A549 (cell line): Measurements from ENCODE around the gene SLCO6A1. TPM values are rescaled to one million over a fixed set of nuclear protein-coding genes. Genes with fewer than 3 reads are reported as not detected.

Source experiments
- ATAC-seq, 2 experiments: fragments of 200-7000 bp in 1 of 2; fragments of >200 bp in 1 of 2; cut with Nextera tagmentation in 1 of 2; cut with Tn5 transposase in 1 of 2; 3 replicates each; pipeline versions ENCODE4 v1.8.0 to v1.9.1; 2018 to 2020; ENCODE audit warnings: mild to moderate bottlenecking in 1 of 2, moderate library complexity in 1 of 2
- CTCF ChIA-PET: fragments of 300-600 bp; sonication (Branson Sonifier 250); formaldehyde crosslinking; extraction: SDS; loops from one replicate; lab custom pipeline; 2021; ENCODE audit warnings: antibody characterized with exemption, inconsistent platforms; lab: Yijun Ruan, JAX
- POLR2A ChIA-PET: fragments of 350-600 bp; formaldehyde crosslinking; extraction: SDS; loops from one replicate; lab custom pipeline; 2021; ENCODE audit warnings: antibody characterized with exemption, inconsistent platforms; lab: Yijun Ruan, JAX
- DNase-seq, 2 experiments: peaks; one replicate each; pipeline versions ENCODE4 v3.0.0 to v3.0.0-alpha.2; 2011 to 2016; ENCODE audit warnings: low read depth in 1 of 2, low spot score in 1 of 2
- FAIRE-seq: peaks from 2 replicates; lab custom pipeline; 2011; peaks lifted over from hg19 to GRCh38; lab: Jason Lieb, UNC
- H3K27ac ChIP-seq, 2 experiments: fragments of >200 bp; sonication (Bioruptor Twin); formaldehyde crosslinking; 3 replicates each; pipeline ENCODE4 v1.5.1; 2016 to 2017
- H3K4me1 ChIP-seq: fragments of >200 bp; sonication (Bioruptor Twin); formaldehyde crosslinking; 3 replicates; pipeline ENCODE4 v1.6.1; 2016
- H3K4me2 ChIP-seq: fragments of >200 bp; sonication (Bioruptor Twin); formaldehyde crosslinking; 3 replicates; pipeline ENCODE4 v1.6.1; 2016
- H3K4me3 ChIP-seq: fragments of >200 bp; sonication (Bioruptor Twin); formaldehyde crosslinking; 3 replicates; pipeline ENCODE4 v1.5.1; 2016
- H3K9me3 ChIP-seq: fragments of >200 bp; sonication (Bioruptor Twin); formaldehyde crosslinking; 3 replicates; pipeline ENCODE4 v1.6.1; 2016
- CBX8 ChIP-seq: fragments of 200-600 bp; sonication (generic); IDR thresholded peaks from 2 replicates; pipeline ENCODE4 v1.6.1; 2016
- CHD4 ChIP-seq: fragments of 200-600 bp; sonication (generic); IDR thresholded peaks from 2 replicates; pipeline ENCODE4 v1.6.1; 2016; ENCODE audit warnings: antibody characterized with exemption, mild to moderate bottlenecking, borderline replicate concordance
- EHF ChIP-seq: fragments of 250-450 bp; sonication (Bioruptor Pico); IDR thresholded peaks from 2 replicates; pipeline ENCODE4 v1.5.0; 2020; ENCODE audit warnings: mild to moderate bottlenecking
- FOSB ChIP-seq: fragments of 250-450 bp; sonication (Bioruptor Pico); IDR thresholded peaks from 2 replicates; pipeline ENCODE4 v1.5.0; 2020; ENCODE audit warnings: mild to moderate bottlenecking, moderate library complexity
- FOXS1 ChIP-seq: fragments of 250-450 bp; sonication (Bioruptor Pico); IDR thresholded peaks from 2 replicates; pipeline ENCODE4 v1.5.0; 2020; ENCODE audit warnings: mild to moderate bottlenecking, moderate library complexity
- HDAC2 ChIP-seq: fragments of 200-600 bp; sonication (generic); IDR thresholded peaks from 2 replicates; pipeline ENCODE4 v1.6.1; 2016
- HOXB5 ChIP-seq: fragments of 250-450 bp; sonication (Bioruptor Pico); IDR thresholded peaks from 2 replicates; pipeline ENCODE4 v1.5.0; 2020; ENCODE audit warnings: mild to moderate bottlenecking, moderate library complexity
- KDM5A ChIP-seq: fragments of 200-600 bp; sonication (generic); IDR thresholded peaks from 2 replicates; pipeline ENCODE4 v1.6.1; 2016; ENCODE audit warnings: antibody characterized with exemption, mild to moderate bottlenecking
- MYC ChIP-seq: IDR thresholded peaks from 2 replicates; pipeline ENCODE4 v1.6.1; 2012; ENCODE audit warnings: mild to moderate bottlenecking, inconsistent platforms, low read length, improper control_type of control experiment, borderline replicate concordance
- PHF8 ChIP-seq: fragments of 200-600 bp; sonication (generic); IDR thresholded peaks from 2 replicates; pipeline ENCODE4 v1.6.1; 2016; ENCODE audit warnings: low read depth, mild to moderate bottlenecking, antibody characterized with exemption, moderate library complexity, borderline replicate concordance
- POLR2A ChIP-seq: IDR thresholded peaks from 2 replicates; pipeline ENCODE4 v1.6.1; 2012; ENCODE audit warnings: mild to moderate bottlenecking, low read length
- SMC3 ChIP-seq: fragments of >200 bp; sonication (Bioruptor Twin); formaldehyde crosslinking; IDR thresholded peaks from 3 replicates; pipeline ENCODE4 v1.6.1; 2018; ENCODE audit warnings: inconsistent platforms
- SREBF2 ChIP-seq: fragments of 450-650 bp; IDR thresholded peaks from 2 replicates; pipeline ENCODE4 v1.6.1; 2014; ENCODE audit warnings: mild to moderate bottlenecking, moderate library complexity
- ZC3H11A ChIP-seq: fragments of 450-650 bp; IDR thresholded peaks from 2 replicates; pipeline ENCODE4 v1.6.1; 2014; ENCODE audit warnings: antibody characterized with exemption, mild to moderate bottlenecking
- ZFP36 ChIP-seq: fragments of 450-650 bp; IDR thresholded peaks from 2 replicates; pipeline ENCODE4 v1.6.1; 2014; ENCODE audit warnings: borderline replicate concordance; ENCODE audit not compliant: partially characterized antibody
- ZNF302 ChIP-seq: fragments of 250-450 bp; sonication (Bioruptor Pico); IDR thresholded peaks from 2 replicates; pipeline ENCODE4 v1.9.0; 2021; ENCODE audit warnings: inconsistent platforms, mild to moderate bottlenecking, moderate library complexity
- WGBS: methylation state at CpG from one replicate; pipeline ENCODE4 v1.1.6; 2017; ENCODE audit errors: missing lambda C conversion rate; 5-methylcytosine and 5-hydroxymethylcytosine counted together
- polyA plus RNA-seq, 4 experiments: library from polyadenylated mRNA; depleted of rRNA in 3 of 4; stranded (reverse); fragments of >200 nt; fragmentation: RNase III in 1 of 4; extraction: RNeasy Plus Mini Kit Qiagen cat#74134 plus additional on column Dnase treatment in 1 of 4; gene quantifications; 2 replicates in 3 of 4; 3 replicates in 1 of 4; pipeline ENCODE4 v1.2.3, GENCODE V29; 2011 to 2017
- TF ChIP-seq, protein P1 (sequence below): fragments of >200 bp; sonication (Bioruptor Twin); formaldehyde crosslinking; IDR thresholded peaks from 2 replicates; pipeline ENCODE4 v1.6.1; 2016
- TF ChIP-seq, protein P2 (sequence below): IDR thresholded peaks from 2 replicates; pipeline ENCODE4 v1.6.1; 2012
- TF ChIP-seq, protein P3 (sequence below): fragments of >200 bp; sonication (Bioruptor Twin); formaldehyde crosslinking; IDR thresholded peaks from 3 replicates; pipeline ENCODE4 v1.5.1; 2016
- TF ChIP-seq, protein P4 (sequence below): fragments of 450-650 bp; IDR thresholded peaks from 2 replicates; pipeline ENCODE4 v1.6.1; 2014; ENCODE audit warnings: antibody characterized with exemption
- TF ChIP-seq, protein P5 (sequence below): fragments of 200-600 bp; sonication (generic); IDR thresholded peaks from 2 replicates; pipeline ENCODE4 v1.6.1; 2016; ENCODE audit warnings: antibody characterized with exemption, mild to moderate bottlenecking, moderate library complexity
- TF ChIP-seq, protein P6 (sequence below): fragments of 150-350 bp; IDR thresholded peaks from 2 replicates; pipeline ENCODE4 v1.6.1; 2014; ENCODE audit warnings: low read depth, mild to moderate bottlenecking, low read length

Gene SLCO6A1
- polyA plus RNA-seq, 2 of the 4 experiments (the other 2 are of a cell fraction), result not detected

DNA sequence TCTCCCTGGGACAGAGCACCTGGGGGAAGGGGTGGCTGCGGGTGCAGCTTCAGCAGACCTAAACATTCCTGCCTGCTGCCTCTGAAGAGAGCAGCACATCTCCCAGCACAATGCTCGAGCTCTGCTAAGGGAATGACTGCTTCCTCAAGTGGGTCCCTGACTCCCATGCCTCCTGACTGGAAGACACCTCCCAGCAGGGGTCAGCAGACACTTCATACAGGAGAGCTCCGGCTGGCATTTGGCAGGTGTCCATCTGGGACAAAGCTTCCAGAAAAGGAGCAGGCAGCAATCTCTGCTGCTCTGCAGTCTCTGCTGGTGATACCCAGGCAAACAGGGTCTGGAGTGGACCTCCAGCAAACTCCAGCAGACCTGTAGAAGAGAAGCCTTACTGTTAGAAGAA is 77.2 kb downstream of the SLCO6A1 start (continued):
- TF ChIP-seq MYC, result no peak

DNA sequence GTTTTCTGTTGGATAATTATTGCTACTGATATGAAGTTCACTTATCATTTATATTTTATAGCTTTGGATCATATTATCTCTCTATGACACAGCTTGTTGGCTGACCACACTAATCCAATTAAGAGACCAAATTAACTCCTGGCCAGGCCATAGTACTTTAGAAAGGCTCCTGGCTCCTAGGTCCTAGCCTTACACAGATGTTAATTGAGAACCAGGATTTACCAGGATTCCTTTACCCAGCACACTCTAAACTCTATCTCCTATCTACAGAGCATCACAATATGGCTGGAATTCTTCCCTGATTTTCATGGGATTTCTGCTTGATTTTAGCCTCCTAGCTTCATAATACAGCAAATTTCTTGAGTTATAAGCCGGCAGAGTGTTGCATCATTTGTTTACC is 80.3 kb downstream of the SLCO6A1 start:
- no peak for DNase-seq
- WGBS, result 20% methylated on average over 1 of the region's 1 CpG
- no peak for FAIRE-seq

DNA sequence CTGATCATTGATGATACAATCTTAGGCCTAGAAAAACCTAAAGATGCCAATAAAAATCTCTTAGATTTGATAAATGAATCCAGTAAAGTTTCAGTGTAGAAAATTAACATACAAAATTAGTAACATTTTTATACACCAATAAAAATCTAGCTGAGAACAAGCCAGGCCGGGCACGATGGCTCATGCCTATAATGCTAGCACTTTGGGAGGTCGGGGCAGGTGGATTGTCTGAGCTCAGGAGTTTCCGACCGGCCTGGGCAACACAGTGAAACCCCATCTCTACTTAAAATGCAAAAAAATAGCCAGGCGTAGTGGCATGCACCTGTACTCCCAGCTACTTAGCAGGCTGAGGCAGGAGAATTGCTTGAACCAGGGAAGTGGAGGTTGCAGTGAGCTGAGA is 84.4 kb downstream of the SLCO6A1 start:
- ChIA-PET CTCF (no interaction called here), POLR2A (no interaction called here)
- ATAC-seq (no peak), FAIRE-seq (no peak), DNase-seq (no peak)
- Histone ChIP-seq H3K4me1 (no peaks in the 10 kb centered on the region), H3K4me3 (no peak overlapping the region), H3K9me3 (no peaks in the 10 kb centered on the region), H3K27ac (no peak overlapping the region), H3K4me2 (no peak overlapping the region)
- WGBS, result 19% methylated on average over 6 of the region's 6 CpGs
- no peak for TF ChIP-seq FOXS1 (CRISPR knock-in tag)
- TF ChIP-seq EHF, result no peak
- no peak for TF ChIP-seq CBX8
- TF ChIP-seq CHD4, result no peak
- TF ChIP-seq, protein P1, sequence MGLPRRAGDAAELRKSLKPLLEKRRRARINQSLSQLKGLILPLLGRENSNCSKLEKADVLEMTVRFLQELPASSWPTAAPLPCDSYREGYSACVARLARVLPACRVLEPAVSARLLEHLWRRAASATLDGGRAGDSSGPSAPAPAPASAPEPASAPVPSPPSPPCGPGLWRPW, result no peak
- no peak for TF ChIP-seq HOXB5 (CRISPR knock-in tag)
- TF ChIP-seq HDAC2, result no peak
- TF ChIP-seq, protein P2, sequence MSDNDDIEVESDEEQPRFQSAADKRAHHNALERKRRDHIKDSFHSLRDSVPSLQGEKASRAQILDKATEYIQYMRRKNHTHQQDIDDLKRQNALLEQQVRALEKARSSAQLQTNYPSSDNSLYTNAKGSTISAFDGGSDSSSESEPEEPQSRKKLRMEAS, result no peak
- TF ChIP-seq ZNF302 (CRISPR knock-in tag), result no peak
- TF ChIP-seq, protein P3, sequence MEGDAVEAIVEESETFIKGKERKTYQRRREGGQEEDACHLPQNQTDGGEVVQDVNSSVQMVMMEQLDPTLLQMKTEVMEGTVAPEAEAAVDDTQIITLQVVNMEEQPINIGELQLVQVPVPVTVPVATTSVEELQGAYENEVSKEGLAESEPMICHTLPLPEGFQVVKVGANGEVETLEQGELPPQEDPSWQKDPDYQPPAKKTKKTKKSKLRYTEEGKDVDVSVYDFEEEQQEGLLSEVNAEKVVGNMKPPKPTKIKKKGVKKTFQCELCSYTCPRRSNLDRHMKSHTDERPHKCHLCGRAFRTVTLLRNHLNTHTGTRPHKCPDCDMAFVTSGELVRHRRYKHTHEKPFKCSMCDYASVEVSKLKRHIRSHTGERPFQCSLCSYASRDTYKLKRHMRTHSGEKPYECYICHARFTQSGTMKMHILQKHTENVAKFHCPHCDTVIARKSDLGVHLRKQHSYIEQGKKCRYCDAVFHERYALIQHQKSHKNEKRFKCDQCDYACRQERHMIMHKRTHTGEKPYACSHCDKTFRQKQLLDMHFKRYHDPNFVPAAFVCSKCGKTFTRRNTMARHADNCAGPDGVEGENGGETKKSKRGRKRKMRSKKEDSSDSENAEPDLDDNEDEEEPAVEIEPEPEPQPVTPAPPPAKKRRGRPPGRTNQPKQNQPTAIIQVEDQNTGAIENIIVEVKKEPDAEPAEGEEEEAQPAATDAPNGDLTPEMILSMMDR, result no peak

More for the DNA sequence above, 80.3 kb downstream of the SLCO6A1 start:
- Histone ChIP-seq H3K9me3 (no peaks in the 10 kb centered on the region), H3K27ac (no peak overlapping the region), H3K4me1 (no peaks in the 10 kb centered on the region), H3K4me2 (no peak overlapping the region), H3K4me3 (no peak overlapping the region)
- no peak for ATAC-seq
- TF ChIP-seq, protein P3, result no peak
- TF ChIP-seq, protein P4, sequence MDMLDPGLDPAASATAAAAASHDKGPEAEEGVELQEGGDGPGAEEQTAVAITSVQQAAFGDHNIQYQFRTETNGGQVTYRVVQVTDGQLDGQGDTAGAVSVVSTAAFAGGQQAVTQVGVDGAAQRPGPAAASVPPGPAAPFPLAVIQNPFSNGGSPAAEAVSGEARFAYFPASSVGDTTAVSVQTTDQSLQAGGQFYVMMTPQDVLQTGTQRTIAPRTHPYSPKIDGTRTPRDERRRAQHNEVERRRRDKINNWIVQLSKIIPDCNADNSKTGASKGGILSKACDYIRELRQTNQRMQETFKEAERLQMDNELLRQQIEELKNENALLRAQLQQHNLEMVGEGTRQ, result no peak
- TF ChIP-seq SREBF2 (no peak), ZFP36 (no peak), ZNF302 (CRISPR knock-in tag) (no peak), KDM5A (no peak), ZC3H11A (no peak), POLR2A (no peak), HOXB5 (CRISPR knock-in tag) (no peak), HDAC2 (no peak), SMC3 (no peak), PHF8 (no peak), CBX8 (no peak), FOSB (CRISPR knock-in tag) (no peak)
- TF ChIP-seq, protein P5, sequence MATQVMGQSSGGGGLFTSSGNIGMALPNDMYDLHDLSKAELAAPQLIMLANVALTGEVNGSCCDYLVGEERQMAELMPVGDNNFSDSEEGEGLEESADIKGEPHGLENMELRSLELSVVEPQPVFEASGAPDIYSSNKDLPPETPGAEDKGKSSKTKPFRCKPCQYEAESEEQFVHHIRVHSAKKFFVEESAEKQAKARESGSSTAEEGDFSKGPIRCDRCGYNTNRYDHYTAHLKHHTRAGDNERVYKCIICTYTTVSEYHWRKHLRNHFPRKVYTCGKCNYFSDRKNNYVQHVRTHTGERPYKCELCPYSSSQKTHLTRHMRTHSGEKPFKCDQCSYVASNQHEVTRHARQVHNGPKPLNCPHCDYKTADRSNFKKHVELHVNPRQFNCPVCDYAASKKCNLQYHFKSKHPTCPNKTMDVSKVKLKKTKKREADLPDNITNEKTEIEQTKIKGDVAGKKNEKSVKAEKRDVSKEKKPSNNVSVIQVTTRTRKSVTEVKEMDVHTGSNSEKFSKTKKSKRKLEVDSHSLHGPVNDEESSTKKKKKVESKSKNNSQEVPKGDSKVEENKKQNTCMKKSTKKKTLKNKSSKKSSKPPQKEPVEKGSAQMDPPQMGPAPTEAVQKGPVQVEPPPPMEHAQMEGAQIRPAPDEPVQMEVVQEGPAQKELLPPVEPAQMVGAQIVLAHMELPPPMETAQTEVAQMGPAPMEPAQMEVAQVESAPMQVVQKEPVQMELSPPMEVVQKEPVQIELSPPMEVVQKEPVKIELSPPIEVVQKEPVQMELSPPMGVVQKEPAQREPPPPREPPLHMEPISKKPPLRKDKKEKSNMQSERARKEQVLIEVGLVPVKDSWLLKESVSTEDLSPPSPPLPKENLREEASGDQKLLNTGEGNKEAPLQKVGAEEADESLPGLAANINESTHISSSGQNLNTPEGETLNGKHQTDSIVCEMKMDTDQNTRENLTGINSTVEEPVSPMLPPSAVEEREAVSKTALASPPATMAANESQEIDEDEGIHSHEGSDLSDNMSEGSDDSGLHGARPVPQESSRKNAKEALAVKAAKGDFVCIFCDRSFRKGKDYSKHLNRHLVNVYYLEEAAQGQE, result no peak
- TF ChIP-seq, protein P6, sequence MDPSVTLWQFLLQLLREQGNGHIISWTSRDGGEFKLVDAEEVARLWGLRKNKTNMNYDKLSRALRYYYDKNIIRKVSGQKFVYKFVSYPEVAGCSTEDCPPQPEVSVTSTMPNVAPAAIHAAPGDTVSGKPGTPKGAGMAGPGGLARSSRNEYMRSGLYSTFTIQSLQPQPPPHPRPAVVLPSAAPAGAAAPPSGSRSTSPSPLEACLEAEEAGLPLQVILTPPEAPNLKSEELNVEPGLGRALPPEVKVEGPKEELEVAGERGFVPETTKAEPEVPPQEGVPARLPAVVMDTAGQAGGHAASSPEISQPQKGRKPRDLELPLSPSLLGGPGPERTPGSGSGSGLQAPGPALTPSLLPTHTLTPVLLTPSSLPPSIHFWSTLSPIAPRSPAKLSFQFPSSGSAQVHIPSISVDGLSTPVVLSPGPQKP, result no peak
- CTCF ChIA-PET, result interaction anchor here (0.8 kb wide), 1 partner anchor 88 kb away, joined by 6 read pairs; no protein-coding TSS in a partner anchor
- POLR2A ChIA-PET, result no interaction called here
